HG03066 (cell line): ENCODE results near the gene TWF2.
A peak's percentile ranks its signal among the peaks of the same experiment; 100 is the strongest.
"Not testable (repeated sequence)": the region's sequence is repeated elsewhere in the genome, so short reads cannot be mapped to it uniquely, and the experiment has no call there.

Source experiments
- ATAC-seq: cut with Tn5 transposase; IDR thresholded peaks from one replicate; pipeline ENCODE4 v1.9.1; 2021; ENCODE audit warnings: low read depth; ENCODE audit not compliant: unreplicated experiment

The TWF2 gene

GRCh38 chr3:52238761-52239701 is at the start of gene TWF2:
TSS of gene TWF2 (minus strand) at chr3:52239158. CDS start at chr3:52239016, 142 bp downstream.
- ATAC-seq, result peak; percentile 70

- ATAC-seq, result no peak
Observed at GRCh38 chr3:52288674-52289073, 49.7 kb upstream of the TWF2 start.

GRCh38 chr3:52286777-52287110 is 47.8 kb upstream of the TWF2 start:
- ATAC-seq, result no peak

GRCh38 chr3:52284051-52284450 is 45.1 kb upstream of the TWF2 start:
- ATAC-seq, result not testable (repeated sequence)

GRCh38 chr3:52283306-52283705 is 44.3 kb upstream of the TWF2 start:
- no peak for ATAC-seq

GRCh38 chr3:52281981-52282801 is 43.2 kb upstream of the TWF2 start:
- ATAC-seq, result no peak

- ATAC-seq, result no peak
Observed at GRCh38 chr3:52280050-52280461, 41.1 kb upstream of the TWF2 start.

- no peak for ATAC-seq
Observed at GRCh38 chr3:52279596-52279995, 40.6 kb upstream of the TWF2 start.

GRCh38 chr3:52278510-52279069 is 39.6 kb upstream of the TWF2 start, which contains the start of gene WDR82:
TSS of gene WDR82 (minus strand) at chr3:52278649. CDS start at chr3:52278361, 288 bp downstream.
- peak; percentile 76 for ATAC-seq

- peak; percentile 48 for ATAC-seq
Observed at GRCh38 chr3:52277972-52278509, 39.1 kb upstream of the TWF2 start.

GRCh38 chr3:52277071-52277964 is 38.4 kb upstream of the TWF2 start:
- ATAC-seq, result no peak

- not testable (repeated sequence) for ATAC-seq
Observed at GRCh38 chr3:52274781-52275180, 35.8 kb upstream of the TWF2 start.

GRCh38 chr3:52272831-52273230 is 33.9 kb upstream of the TWF2 start:
- ATAC-seq, result no peak

GRCh38 chr3:52272172-52272571 is 33.2 kb upstream of the TWF2 start:
- ATAC-seq, result not testable (repeated sequence)

- ATAC-seq, result no peak
Observed at GRCh38 chr3:52270252-52270754, 31.3 kb upstream of the TWF2 start.

- ATAC-seq, result no peak
Observed at GRCh38 chr3:52269776-52270175, 30.8 kb upstream of the TWF2 start.

GRCh38 chr3:52268036-52268435 is 29.1 kb upstream of the TWF2 start:
- ATAC-seq, result no peak

- no peak for ATAC-seq
Observed at GRCh38 chr3:52265387-52265786, 26.4 kb upstream of the TWF2 start.

GRCh38 chr3:52262447-52262846 is 23.5 kb upstream of the TWF2 start:
- no peak for ATAC-seq

GRCh38 chr3:52259448-52259847 is 20.5 kb upstream of the TWF2 start:
- ATAC-seq, result no peak
